HL-60 (cell line): ENCODE measurements around the gene EPDR1.

Experiments used
- CTCF ChIP-seq: IDR thresholded peaks from one replicate; pipeline ENCODE4 v1.5.1; 2011; ENCODE audit warnings: low read length, control low read depth, inconsistent platforms; ENCODE audit not compliant: insufficient read depth
- GABPA ChIP-seq: IDR thresholded peaks from 2 replicates; pipeline ENCODE4 v1.6.1; 2012; ENCODE audit warnings: low read depth
- POLR2AphosphoS5 ChIP-seq: IDR thresholded peaks from 2 replicates; pipeline ENCODE4 v1.6.1; 2012; ENCODE audit warnings: low read depth

DNA sequence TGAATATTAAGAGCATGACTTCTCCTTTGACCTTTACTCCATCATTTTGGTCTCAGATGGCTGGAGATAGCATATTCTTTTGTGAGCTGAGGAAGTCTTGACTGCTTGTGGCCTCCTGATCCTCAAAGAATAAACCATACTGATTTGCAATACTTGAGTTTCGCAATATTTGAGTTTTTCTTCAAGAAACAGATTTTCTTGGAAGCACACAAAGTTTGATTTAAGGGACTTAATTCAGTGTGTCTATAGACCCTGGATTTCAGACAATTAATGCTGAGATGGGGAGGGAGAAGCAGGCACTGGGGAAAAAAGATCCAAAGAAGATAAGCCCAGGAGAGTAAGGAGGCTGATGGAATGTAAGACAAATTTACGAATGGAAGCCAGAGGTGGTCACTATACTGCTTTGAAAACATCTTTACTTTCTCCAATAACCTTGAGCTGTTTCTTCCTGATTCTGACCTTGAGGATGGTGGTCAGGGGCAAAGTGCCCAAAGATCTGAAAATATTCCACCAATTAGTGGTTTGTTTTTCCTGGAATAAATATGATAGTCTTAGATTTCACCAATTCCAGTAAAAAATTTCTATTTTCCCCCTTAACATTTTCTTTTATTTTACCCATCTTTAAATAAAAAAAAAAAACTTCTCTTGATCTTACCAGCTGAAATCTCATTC is 7.5 kb downstream of the EPDR1 start:
- TF ChIP-seq CTCF = no peak
- no peak for TF ChIP-seq POLR2AphosphoS5
- TF ChIP-seq GABPA = no peak
